WTC11 (cell line): ENCODE data around the gene ANXA11. TPM values are rescaled to one million over a fixed set of nuclear protein-coding genes. Genes with fewer than 3 reads are reported as not detected.

Experiments used
- ATAC-seq: fragments of 200-7000 bp; cut with Tn5 transposase; 2 replicates; pipeline ENCODE4 v1.10.0; 2021; ENCODE audit warnings: mild to moderate bottlenecking, moderate library complexity
- CTCF ChIA-PET: fragments of 300-600 bp; sonication (Branson Sonifier 250); formaldehyde crosslinking; loops from one replicate; lab custom pipeline; 2021; ENCODE audit warnings: antibody characterized with exemption; lab: Charles Lee
- POLR2A ChIA-PET: fragments of 350-600 bp; sonication (Branson Sonifier 250); formaldehyde crosslinking; loops from one replicate; lab custom pipeline; 2021; ENCODE audit warnings: antibody characterized with exemption; lab: Charles Lee
- DNase-seq: peaks from one replicate; pipeline ENCODE4 v3.0.0; 2021; ENCODE audit warnings: low spot score
- H3K27ac Mint-ChIP-seq: 2 replicates; pipeline ENCODE4 v1.8.0; 2021; ENCODE audit warnings: mixed read lengths
- H3K27me3 Mint-ChIP-seq: 2 replicates; pipeline ENCODE4 v1.8.0; 2021; ENCODE audit warnings: low read depth, mild to moderate bottlenecking, moderate library complexity, mixed read lengths
- H3K36me3 Mint-ChIP-seq: 2 replicates; pipeline ENCODE4 v1.8.0; 2021; ENCODE audit warnings: mixed read lengths
- H3K4me1 Mint-ChIP-seq: 2 replicates; pipeline ENCODE4 v1.8.0; 2022; ENCODE audit warnings: mixed read lengths
- H3K4me3 Mint-ChIP-seq: 2 replicates; pipeline ENCODE4 v1.8.0; 2021; ENCODE audit warnings: mild to moderate bottlenecking, moderate library complexity, mixed read lengths
- H3K9me3 Mint-ChIP-seq: 2 replicates; pipeline ENCODE4 v1.8.0; 2021; ENCODE audit warnings: mixed read lengths
- CREM ChIP-seq: sonication (generic); formaldehyde crosslinking; IDR thresholded peaks from 2 replicates; pipeline ENCODE4 v1.8.1; 2022; ENCODE audit warnings: mild to moderate bottlenecking, missing genetic modification reagents, moderate library complexity
- ELF4 ChIP-seq: sonication (generic); formaldehyde crosslinking; IDR thresholded peaks from 2 replicates; pipeline ENCODE4 v1.8.1; 2022; ENCODE audit warnings: low read depth, mild to moderate bottlenecking, moderate library complexity, missing genetic modification reagents
- GTF2I ChIP-seq: fragments of 250-450 bp; sonication (Bioruptor Pico); conservative IDR thresholded peaks from 2 replicates; pipeline ENCODE4 v1.4.0; 2021; ENCODE audit warnings: mild to moderate bottlenecking
- IRF2 ChIP-seq: sonication (generic); formaldehyde crosslinking; IDR thresholded peaks from 2 replicates; pipeline ENCODE4 v1.8.0; 2022; ENCODE audit warnings: low read depth, missing genetic modification reagents, borderline replicate concordance
- KAT7 ChIP-seq: sonication (generic); formaldehyde crosslinking; IDR thresholded peaks from 2 replicates; pipeline ENCODE4 v1.8.1; 2023; ENCODE audit warnings: missing genetic modification reagents, mild to moderate bottlenecking, borderline replicate concordance
- NR3C1 ChIP-seq: sonication (generic); formaldehyde crosslinking; conservative IDR thresholded peaks from 2 replicates; pipeline ENCODE4 v1.8.1; 2023; ENCODE audit warnings: low read depth, mild to moderate bottlenecking, missing genetic modification reagents
- RELA ChIP-seq: sonication (generic); formaldehyde crosslinking; IDR thresholded peaks from 2 replicates; pipeline ENCODE4 v1.8.1; 2022; ENCODE audit warnings: missing genetic modification reagents, mild to moderate bottlenecking, borderline replicate concordance
- TP53 ChIP-seq: sonication (generic); formaldehyde crosslinking; IDR thresholded peaks from 2 replicates; pipeline ENCODE4 v1.8.1; 2023; ENCODE audit warnings: mild to moderate bottlenecking, missing genetic modification reagents
- ZBTB21 ChIP-seq: sonication (generic); formaldehyde crosslinking; IDR thresholded peaks from 2 replicates; pipeline ENCODE4 v1.8.1; 2023; ENCODE audit warnings: mild to moderate bottlenecking, missing genetic modification reagents, borderline replicate concordance
- ZNF263 ChIP-seq: sonication (generic); formaldehyde crosslinking; IDR thresholded peaks from 2 replicates; pipeline ENCODE4 v1.8.1; 2022; ENCODE audit warnings: low read depth, mild to moderate bottlenecking, moderate library complexity, missing genetic modification reagents
- total RNA-seq: library from RNA; stranded (reverse); gene quantifications from 3 replicates; pipeline ENCODE4 v1.2.3, GENCODE V29; 2021
- TF ChIP-seq, protein P1 (sequence below): fragments of 250-450 bp; sonication (Bioruptor Pico); IDR thresholded peaks from 2 replicates; pipeline ENCODE4 v1.9.0; 2021; ENCODE audit warnings: mild to moderate bottlenecking, borderline replicate concordance
- TF ChIP-seq, protein P2 (sequence below): sonication (generic); formaldehyde crosslinking; IDR thresholded peaks from 2 replicates; pipeline ENCODE4 v1.8.0; 2022; ENCODE audit warnings: mild to moderate bottlenecking, missing genetic modification reagents
- TF ChIP-seq, protein P3 (sequence below): sonication (generic); formaldehyde crosslinking; IDR thresholded peaks from 2 replicates; pipeline ENCODE4 v1.8.0; 2022; ENCODE audit warnings: mild to moderate bottlenecking, missing genetic modification reagents
- TF ChIP-seq, protein P4 (sequence below): fragments of 250-450 bp; sonication (Bioruptor Pico); IDR thresholded peaks from 2 replicates; pipeline ENCODE4 v2.1.2; 2022; ENCODE audit warnings: mild to moderate bottlenecking, moderate library complexity
- TF ChIP-seq, protein P5 (sequence below): sonication (generic); formaldehyde crosslinking; IDR thresholded peaks from 2 replicates; pipeline ENCODE4 v1.8.1; 2023; ENCODE audit warnings: mild to moderate bottlenecking, moderate library complexity, missing genetic modification reagents
- TF ChIP-seq, protein P6 (sequence below): sonication (generic); formaldehyde crosslinking; IDR thresholded peaks from 2 replicates; pipeline ENCODE4 v1.8.1; 2023; ENCODE audit warnings: mild to moderate bottlenecking, missing genetic modification reagents
- TF ChIP-seq, protein P7 (sequence below): sonication (generic); formaldehyde crosslinking; IDR thresholded peaks from 2 replicates; pipeline ENCODE4 v1.8.1; 2023; ENCODE audit warnings: mild to moderate bottlenecking, missing genetic modification reagents, borderline replicate concordance

Gene ANXA11
- total RNA-seq, 1 experiment from 2014 or later = 83.3 TPM

DNA sequence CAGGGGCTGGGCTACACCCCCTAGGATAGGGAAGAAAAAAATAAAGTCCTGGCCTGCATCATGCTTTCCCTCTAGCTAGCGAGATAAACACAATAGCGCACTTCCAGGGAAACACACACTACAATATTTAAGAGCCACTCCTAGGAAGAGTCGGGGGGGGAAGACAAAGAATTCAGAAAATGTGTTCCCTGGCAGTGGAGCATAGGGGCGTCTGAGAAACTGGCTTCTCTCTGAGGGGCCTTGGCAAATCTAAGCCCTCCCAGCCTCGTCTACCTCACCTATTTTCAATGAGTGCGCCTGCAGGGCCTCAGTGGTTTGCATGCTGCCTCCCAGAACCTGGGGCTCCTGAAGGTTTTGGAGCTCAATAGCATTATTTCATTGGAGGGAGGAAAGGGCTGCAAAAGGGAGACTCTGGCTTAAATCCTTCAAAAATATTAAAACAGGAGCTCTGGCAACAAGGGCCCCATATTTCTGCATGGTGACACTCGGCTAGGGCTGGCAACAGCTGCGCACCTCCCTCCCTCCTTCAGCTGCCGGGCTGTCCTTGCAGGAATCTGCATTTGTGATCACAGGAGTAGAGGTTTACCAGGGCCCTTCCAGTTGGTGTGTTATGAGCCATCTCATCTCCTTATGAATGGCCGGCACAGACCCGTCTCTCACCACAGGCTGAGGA is 10.8 kb downstream of the ANXA11 start (continued):
- TF ChIP-seq, protein P1, sequence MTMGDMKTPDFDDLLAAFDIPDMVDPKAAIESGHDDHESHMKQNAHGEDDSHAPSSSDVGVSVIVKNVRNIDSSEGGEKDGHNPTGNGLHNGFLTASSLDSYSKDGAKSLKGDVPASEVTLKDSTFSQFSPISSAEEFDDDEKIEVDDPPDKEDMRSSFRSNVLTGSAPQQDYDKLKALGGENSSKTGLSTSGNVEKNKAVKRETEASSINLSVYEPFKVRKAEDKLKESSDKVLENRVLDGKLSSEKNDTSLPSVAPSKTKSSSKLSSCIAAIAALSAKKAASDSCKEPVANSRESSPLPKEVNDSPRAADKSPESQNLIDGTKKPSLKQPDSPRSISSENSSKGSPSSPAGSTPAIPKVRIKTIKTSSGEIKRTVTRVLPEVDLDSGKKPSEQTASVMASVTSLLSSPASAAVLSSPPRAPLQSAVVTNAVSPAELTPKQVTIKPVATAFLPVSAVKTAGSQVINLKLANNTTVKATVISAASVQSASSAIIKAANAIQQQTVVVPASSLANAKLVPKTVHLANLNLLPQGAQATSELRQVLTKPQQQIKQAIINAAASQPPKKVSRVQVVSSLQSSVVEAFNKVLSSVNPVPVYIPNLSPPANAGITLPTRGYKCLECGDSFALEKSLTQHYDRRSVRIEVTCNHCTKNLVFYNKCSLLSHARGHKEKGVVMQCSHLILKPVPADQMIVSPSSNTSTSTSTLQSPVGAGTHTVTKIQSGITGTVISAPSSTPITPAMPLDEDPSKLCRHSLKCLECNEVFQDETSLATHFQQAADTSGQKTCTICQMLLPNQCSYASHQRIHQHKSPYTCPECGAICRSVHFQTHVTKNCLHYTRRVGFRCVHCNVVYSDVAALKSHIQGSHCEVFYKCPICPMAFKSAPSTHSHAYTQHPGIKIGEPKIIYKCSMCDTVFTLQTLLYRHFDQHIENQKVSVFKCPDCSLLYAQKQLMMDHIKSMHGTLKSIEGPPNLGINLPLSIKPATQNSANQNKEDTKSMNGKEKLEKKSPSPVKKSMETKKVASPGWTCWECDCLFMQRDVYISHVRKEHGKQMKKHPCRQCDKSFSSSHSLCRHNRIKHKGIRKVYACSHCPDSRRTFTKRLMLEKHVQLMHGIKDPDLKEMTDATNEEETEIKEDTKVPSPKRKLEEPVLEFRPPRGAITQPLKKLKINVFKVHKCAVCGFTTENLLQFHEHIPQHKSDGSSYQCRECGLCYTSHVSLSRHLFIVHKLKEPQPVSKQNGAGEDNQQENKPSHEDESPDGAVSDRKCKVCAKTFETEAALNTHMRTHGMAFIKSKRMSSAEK = no peak
- TF ChIP-seq, protein P2, sequence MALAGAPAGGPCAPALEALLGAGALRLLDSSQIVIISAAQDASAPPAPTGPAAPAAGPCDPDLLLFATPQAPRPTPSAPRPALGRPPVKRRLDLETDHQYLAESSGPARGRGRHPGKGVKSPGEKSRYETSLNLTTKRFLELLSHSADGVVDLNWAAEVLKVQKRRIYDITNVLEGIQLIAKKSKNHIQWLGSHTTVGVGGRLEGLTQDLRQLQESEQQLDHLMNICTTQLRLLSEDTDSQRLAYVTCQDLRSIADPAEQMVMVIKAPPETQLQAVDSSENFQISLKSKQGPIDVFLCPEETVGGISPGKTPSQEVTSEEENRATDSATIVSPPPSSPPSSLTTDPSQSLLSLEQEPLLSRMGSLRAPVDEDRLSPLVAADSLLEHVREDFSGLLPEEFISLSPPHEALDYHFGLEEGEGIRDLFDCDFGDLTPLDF (CRISPR knock-in tag) = no peak
- TF ChIP-seq CREM (no peak), ELF4 (CRISPR knock-in tag) (no peak), KAT7 (CRISPR knock-in tag) (no peak), NR3C1 (CRISPR knock-in tag) (no peak)
- TF ChIP-seq, all 79 proteins: peak for 0

DNA sequence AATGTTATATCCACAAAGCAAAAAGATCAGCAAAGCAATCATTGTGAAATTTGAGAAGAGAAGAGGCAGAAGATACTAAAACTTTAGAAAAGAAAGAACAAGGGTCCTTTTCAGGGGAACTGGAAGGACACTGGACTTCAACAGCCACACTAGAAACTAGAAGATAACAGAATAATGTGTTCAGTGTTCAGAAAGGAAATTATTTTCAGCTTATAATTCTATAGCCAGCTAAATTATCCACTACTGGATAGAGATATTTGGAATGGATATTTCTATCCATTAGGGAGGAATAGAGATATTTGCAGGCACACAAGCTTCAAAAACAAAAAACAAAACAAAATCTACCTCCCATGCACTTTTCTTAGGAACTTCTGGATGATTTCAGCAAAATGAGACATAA is 12.8 kb downstream of the ANXA11 start:
- ChIA-PET POLR2A (interaction anchor here (0.6 kb wide), 1 partner anchor 273 kb away, joined by 3 read pairs; no protein-coding TSS in a partner anchor), CTCF (no interaction called here)
- DNase-seq = no peak
- no peaks in the 10 kb centered on the region for H3K9me3 Mint-ChIP-seq
- no peak for ATAC-seq
- peaks cover 62% of the 10 kb centered on the region for H3K4me1 Mint-ChIP-seq
- H3K27me3 Mint-ChIP-seq = no peaks in the 10 kb centered on the region
- no peak overlapping the region for H3K4me3 Mint-ChIP-seq
- H3K36me3 Mint-ChIP-seq = no peaks in the 10 kb centered on the region
- no peak overlapping the region; the same call in 1 of the 2 replicates for H3K27ac Mint-ChIP-seq
- TF ChIP-seq GTF2I (no peak), ZBTB21 (CRISPR knock-in tag) (no peak), TP53 (CRISPR knock-in tag) (no peak), IRF2 (no peak), RELA (no peak), ZNF263 (CRISPR knock-in tag) (no peak), ELF4 (CRISPR knock-in tag) (no peak)
- TF ChIP-seq, protein P3, sequence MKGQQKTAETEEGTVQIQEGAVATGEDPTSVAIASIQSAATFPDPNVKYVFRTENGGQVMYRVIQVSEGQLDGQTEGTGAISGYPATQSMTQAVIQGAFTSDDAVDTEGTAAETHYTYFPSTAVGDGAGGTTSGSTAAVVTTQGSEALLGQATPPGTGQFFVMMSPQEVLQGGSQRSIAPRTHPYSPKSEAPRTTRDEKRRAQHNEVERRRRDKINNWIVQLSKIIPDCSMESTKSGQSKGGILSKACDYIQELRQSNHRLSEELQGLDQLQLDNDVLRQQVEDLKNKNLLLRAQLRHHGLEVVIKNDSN (CRISPR knock-in tag) = no peak
- TF ChIP-seq, protein P4, sequence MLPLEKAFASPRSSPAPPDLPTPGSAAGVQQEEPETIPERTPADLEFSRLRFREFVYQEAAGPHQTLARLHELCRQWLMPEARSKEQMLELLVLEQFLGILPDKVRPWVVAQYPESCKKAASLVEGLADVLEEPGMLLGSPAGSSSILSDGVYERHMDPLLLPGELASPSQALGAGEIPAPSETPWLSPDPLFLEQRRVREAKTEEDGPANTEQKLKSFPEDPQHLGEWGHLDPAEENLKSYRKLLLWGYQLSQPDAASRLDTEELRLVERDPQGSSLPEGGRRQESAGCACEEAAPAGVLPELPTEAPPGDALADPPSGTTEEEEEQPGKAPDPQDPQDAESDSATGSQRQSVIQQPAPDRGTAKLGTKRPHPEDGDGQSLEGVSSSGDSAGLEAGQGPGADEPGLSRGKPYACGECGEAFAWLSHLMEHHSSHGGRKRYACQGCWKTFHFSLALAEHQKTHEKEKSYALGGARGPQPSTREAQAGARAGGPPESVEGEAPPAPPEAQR = no peak
- TF ChIP-seq, protein P5, sequence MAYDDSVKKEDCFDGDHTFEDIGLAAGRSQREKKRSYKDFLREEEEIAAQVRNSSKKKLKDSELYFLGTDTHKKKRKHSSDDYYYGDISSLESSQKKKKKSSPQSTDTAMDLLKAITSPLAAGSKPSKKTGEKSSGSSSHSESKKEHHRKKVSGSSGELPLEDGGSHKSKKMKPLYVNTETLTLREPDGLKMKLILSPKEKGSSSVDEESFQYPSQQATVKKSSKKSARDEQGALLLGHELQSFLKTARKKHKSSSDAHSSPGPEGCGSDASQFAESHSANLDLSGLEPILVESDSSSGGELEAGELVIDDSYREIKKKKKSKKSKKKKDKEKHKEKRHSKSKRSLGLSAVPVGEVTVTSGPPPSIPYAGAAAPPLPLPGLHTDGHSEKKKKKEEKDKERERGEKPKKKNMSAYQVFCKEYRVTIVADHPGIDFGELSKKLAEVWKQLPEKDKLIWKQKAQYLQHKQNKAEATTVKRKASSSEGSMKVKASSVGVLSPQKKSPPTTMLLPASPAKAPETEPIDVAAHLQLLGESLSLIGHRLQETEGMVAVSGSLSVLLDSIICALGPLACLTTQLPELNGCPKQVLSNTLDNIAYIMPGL (CRISPR knock-in tag) = no peak
- TF ChIP-seq, protein P6, sequence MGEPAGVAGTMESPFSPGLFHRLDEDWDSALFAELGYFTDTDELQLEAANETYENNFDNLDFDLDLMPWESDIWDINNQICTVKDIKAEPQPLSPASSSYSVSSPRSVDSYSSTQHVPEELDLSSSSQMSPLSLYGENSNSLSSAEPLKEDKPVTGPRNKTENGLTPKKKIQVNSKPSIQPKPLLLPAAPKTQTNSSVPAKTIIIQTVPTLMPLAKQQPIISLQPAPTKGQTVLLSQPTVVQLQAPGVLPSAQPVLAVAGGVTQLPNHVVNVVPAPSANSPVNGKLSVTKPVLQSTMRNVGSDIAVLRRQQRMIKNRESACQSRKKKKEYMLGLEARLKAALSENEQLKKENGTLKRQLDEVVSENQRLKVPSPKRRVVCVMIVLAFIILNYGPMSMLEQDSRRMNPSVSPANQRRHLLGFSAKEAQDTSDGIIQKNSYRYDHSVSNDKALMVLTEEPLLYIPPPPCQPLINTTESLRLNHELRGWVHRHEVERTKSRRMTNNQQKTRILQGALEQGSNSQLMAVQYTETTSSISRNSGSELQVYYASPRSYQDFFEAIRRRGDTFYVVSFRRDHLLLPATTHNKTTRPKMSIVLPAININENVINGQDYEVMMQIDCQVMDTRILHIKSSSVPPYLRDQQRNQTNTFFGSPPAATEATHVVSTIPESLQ = no peak
- TF ChIP-seq, protein P7, sequence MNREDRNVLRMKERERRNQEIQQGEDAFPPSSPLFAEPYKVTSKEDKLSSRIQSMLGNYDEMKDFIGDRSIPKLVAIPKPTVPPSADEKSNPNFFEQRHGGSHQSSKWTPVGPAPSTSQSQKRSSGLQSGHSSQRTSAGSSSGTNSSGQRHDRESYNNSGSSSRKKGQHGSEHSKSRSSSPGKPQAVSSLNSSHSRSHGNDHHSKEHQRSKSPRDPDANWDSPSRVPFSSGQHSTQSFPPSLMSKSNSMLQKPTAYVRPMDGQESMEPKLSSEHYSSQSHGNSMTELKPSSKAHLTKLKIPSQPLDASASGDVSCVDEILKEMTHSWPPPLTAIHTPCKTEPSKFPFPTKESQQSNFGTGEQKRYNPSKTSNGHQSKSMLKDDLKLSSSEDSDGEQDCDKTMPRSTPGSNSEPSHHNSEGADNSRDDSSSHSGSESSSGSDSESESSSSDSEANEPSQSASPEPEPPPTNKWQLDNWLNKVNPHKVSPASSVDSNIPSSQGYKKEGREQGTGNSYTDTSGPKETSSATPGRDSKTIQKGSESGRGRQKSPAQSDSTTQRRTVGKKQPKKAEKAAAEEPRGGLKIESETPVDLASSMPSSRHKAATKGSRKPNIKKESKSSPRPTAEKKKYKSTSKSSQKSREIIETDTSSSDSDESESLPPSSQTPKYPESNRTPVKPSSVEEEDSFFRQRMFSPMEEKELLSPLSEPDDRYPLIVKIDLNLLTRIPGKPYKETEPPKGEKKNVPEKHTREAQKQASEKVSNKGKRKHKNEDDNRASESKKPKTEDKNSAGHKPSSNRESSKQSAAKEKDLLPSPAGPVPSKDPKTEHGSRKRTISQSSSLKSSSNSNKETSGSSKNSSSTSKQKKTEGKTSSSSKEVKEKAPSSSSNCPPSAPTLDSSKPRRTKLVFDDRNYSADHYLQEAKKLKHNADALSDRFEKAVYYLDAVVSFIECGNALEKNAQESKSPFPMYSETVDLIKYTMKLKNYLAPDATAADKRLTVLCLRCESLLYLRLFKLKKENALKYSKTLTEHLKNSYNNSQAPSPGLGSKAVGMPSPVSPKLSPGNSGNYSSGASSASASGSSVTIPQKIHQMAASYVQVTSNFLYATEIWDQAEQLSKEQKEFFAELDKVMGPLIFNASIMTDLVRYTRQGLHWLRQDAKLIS = no peak
